22Rv1 (cell line): ENCODE results near the gene C2CD3.

Source experiments
- H3K27ac ChIP-seq: fragments of 450-650 bp; 2 replicates; pipeline ENCODE4 v1.5.1; 2017
- CTCF ChIP-seq: fragments of 450-650 bp; IDR thresholded peaks from 2 replicates; pipeline ENCODE4 v1.5.1; 2017; ENCODE audit warnings: mild to moderate bottlenecking
- ZFX ChIP-seq: fragments of 450-650 bp; IDR thresholded peaks from 2 replicates; pipeline ENCODE4 v1.6.1; 2017; ENCODE audit warnings: antibody characterized with exemption, borderline replicate concordance

The C2CD3 gene

GRCh38 chr11:74204701-74205100 lies 33.9 kb upstream of the C2CD3 start:
- H3K27ac ChIP-seq = no peak overlapping the region
- TF ChIP-seq ZFX (no peak), CTCF (no peak)

DNA sequence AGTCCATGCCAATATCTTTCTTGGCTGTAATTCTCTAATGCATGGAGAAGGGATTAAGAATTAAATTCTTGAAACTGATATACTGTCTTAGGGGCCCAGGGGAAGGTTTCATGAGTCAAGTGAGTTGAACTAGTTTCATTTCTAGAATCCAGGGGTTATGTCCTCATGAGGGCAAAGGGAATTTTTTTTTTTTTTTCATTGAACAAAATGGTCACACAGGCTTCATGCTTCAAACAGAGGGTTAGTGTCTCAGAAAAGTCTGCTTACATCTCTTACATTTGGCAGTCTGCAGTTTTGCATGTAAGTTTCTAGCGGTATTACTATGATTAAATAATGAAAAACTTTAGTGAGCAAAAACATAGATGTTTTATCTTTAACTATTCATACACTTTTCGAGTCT lies 33.2 kb upstream of the C2CD3 start:
- H3K27ac ChIP-seq = no peak overlapping the region

DNA sequence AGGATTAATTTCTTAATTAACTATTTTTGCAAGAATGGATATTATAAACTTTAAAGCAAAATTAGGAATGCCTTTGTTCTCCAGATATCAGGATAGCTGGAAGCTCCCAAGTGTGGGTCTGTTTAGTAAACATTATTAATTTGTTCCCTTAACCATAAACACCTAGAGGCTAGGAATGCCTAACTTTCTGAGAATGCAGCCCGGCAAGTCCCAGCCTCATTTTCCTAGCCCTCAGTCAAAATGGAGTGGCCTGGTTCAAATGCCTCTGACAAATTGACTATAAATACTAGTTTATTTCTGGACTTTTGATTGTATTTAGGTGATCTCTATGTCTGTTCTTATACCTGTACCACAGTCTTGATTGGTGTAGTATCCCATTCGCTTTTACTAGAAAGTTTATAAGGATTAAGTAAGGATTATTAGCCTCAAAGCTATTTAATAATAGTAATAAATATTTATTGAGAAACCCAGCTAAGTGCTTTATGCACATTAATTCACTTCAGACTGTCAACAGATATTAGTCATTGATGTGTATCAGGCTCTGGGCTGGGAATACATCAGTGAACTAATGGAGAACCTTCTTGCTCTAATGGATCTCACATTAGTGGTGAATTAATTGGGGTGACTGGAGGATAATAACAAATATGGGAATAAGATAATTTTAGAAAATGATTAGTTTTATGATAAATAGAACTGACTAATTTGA lies 26.1 kb upstream of the C2CD3 start:
- no peak overlapping the region for H3K27ac ChIP-seq
- no peak for TF ChIP-seq CTCF
- no peak for TF ChIP-seq ZFX

More for the DNA sequence above, 33.2 kb upstream of the C2CD3 start:
- no peak for TF ChIP-seq ZFX
- no peak for TF ChIP-seq CTCF

GRCh38 chr11:74195828-74196227 lies 25.0 kb upstream of the C2CD3 start:
- H3K27ac ChIP-seq = no peak overlapping the region
- no peak for TF ChIP-seq CTCF
- no peak for TF ChIP-seq ZFX

DNA sequence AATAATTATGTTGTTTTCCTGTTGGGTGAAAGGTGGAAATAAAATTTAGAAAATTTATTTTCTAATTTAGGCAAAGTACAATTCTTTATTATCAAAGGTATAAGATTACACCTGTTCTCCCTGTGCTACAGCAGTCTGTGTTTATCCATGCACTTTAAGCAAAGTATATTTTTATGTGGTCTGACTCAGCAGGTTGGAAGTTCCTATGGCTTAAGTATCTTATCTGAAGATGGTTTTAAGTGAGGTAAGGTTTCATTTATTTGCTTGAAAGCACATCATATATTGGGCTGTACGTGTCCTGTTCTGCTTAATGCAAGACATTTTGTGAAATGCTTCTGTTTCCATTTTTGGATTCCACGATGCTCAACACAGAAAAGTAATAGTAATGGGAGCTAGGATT lies 14.9 kb upstream of the C2CD3 start:
- no peak for TF ChIP-seq ZFX
- TF ChIP-seq CTCF = no peak
- no peak overlapping the region for H3K27ac ChIP-seq

- TF ChIP-seq CTCF = no peak
- no peak for TF ChIP-seq ZFX
- H3K27ac ChIP-seq = no peak overlapping the region
These were observed 14.5 kb upstream of the C2CD3 start for GRCh38 chr11:74185285-74185684.

DNA sequence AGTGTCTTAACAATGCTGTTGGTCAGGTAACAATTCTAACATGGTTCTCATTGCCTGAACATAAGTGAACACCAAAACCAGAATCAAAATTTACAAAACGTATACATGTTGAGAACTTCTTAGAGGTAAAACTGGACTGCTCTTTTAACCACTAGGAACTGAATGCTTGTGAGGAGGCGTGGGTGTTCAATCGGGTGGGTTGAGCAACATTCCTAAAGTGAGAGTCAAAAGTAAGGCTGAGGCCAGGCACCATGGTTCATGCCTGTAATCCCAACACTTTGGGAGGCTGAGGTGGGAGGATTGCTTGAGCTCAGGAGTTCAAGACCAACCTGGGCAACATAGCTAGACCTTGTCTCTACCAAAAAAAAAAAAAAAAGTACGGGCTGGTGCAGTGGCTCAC lies 11.8 kb upstream of the C2CD3 start:
- H3K27ac ChIP-seq = no peak overlapping the region
- no peak for TF ChIP-seq ZFX
- TF ChIP-seq CTCF = no peak
